PC-9 (cell line): Measurements from ENCODE around the gene TAC3.

Experiments
- CTCF ChIP-seq: fragments of 200-600 bp; sonication (generic); conservative IDR thresholded peaks from 2 replicates; pipeline ENCODE4 v1.6.1; 2017; ENCODE audit warnings: mixed run types, antibody characterized with exemption, mild to moderate bottlenecking, moderate library complexity
- EZH2 ChIP-seq: fragments of 200-600 bp; sonication (generic); IDR thresholded peaks from 2 replicates; pipeline ENCODE4 v1.8.0; 2017; ENCODE audit warnings: antibody characterized with exemption, low read depth

DNA sequence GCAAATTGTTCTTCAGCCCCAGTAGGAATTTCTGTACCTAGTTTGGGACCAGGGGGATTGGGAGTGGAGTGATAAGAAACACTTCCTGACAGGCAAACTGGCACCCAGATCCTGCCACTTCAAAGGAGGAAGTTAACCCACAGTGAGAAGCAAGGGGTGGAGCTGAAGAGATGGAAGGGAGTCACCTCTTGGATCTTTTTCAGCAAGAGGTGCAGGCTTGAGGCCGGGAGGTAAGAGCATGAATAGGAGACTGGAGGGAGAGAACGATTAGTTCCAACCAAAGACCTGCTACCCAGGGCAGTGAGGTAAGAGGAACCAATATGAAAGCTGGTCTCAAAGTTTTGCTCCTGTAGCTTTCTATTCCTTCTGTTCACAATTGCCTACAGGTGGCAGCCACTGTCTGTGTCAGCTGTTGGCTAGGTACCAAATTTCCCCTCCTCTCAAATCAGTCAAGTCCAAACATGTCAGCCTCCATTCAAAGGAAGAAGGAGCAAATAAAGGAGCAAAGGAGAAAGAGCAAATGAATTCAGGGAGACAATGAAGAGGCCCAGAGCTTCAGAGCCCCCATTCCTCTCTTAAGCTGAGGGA is 14.9 kb upstream of the TAC3 start:
- TF ChIP-seq CTCF = no peak
- TF ChIP-seq EZH2 = no peak
